ENCODE results near the gene SULT2A1.
"Not testable (repeated sequence)": the region's sequence is repeated elsewhere in the genome, so short reads cannot be mapped to it uniquely, and the experiment has no call there.

The SULT2A1 gene

GRCh38 chr19:47882890-47883289 is 3.2 kb downstream of the SULT2A1 start:
- no peak for ATAC-seq
- Mint-ChIP-seq H3K9me3 (peaks cover 3% of the 10 kb centered on the region), H3K36me3 (no peaks in the 10 kb centered on the region), H3K27me3 (peaks cover 16% of the 10 kb centered on the region), H3K4me1 (no peaks in the 10 kb centered on the region), H3K27ac (no peak overlapping the region), H3K4me3 (no peak overlapping the region)

GRCh38 chr19:47881757-47882156 is 4.4 kb downstream of the SULT2A1 start:
- Mint-ChIP-seq H3K4me3 (no peak overlapping the region), H3K27me3 (peaks cover 22% of the 10 kb centered on the region), H3K36me3 (no peaks in the 10 kb centered on the region), H3K4me1 (no peaks in the 10 kb centered on the region), H3K27ac (no peak overlapping the region), H3K9me3 (peaks cover 3% of the 10 kb centered on the region)
- no peak for ATAC-seq

GRCh38 chr19:47879385-47879784 is 6.7 kb downstream of the SULT2A1 start:
- H3K9me3 Mint-ChIP-seq, H3K27ac Mint-ChIP-seq, H3K4me3 Mint-ChIP-seq, ATAC-seq, H3K36me3 Mint-ChIP-seq, H3K4me1 Mint-ChIP-seq: not testable (repeated sequence)
- peaks cover 19% of the 10 kb centered on the region for H3K27me3 Mint-ChIP-seq

GRCh38 chr19:47878906-47879305 is 7.2 kb downstream of the SULT2A1 start:
- Mint-ChIP-seq H3K27ac (no peak overlapping the region), H3K36me3 (no peaks in the 10 kb centered on the region), H3K9me3 (peaks cover 3% of the 10 kb centered on the region), H3K4me3 (no peak overlapping the region), H3K4me1 (no peaks in the 10 kb centered on the region), H3K27me3 (peaks cover 24% of the 10 kb centered on the region)
- ATAC-seq: no peak

GRCh38 chr19:47865166-47865565 is 20.9 kb downstream of the SULT2A1 start:
- H3K4me1 Mint-ChIP-seq: peaks cover 6% of the 10 kb centered on the region
- ATAC-seq: no peak
- H3K36me3 Mint-ChIP-seq: peaks cover 6% of the 10 kb centered on the region
- H3K27ac Mint-ChIP-seq: no peak overlapping the region
- H3K9me3 Mint-ChIP-seq: peaks cover 4% of the 10 kb centered on the region
- H3K4me3 Mint-ChIP-seq: no peak overlapping the region
- H3K27me3 Mint-ChIP-seq: peaks cover 18% of the 10 kb centered on the region

GRCh38 chr19:47863514-47863936 is 22.6 kb downstream of the SULT2A1 start:
- Mint-ChIP-seq H3K9me3 (peaks cover 4% of the 10 kb centered on the region), H3K27ac (no peak overlapping the region), H3K4me3 (no peak overlapping the region), H3K4me1 (no peaks in the 10 kb centered on the region), H3K36me3 (peaks cover 6% of the 10 kb centered on the region), H3K27me3 (peaks cover 22% of the 10 kb centered on the region)
- ATAC-seq: peak; percentile 83

- H3K27ac Mint-ChIP-seq: no peak overlapping the region
- peaks cover 6% of the 10 kb centered on the region for H3K36me3 Mint-ChIP-seq
- no peaks in the 10 kb centered on the region for H3K4me1 Mint-ChIP-seq
- no peak for ATAC-seq
- no peak overlapping the region for H3K4me3 Mint-ChIP-seq
- H3K27me3 Mint-ChIP-seq: peaks cover 30% of the 10 kb centered on the region
- H3K9me3 Mint-ChIP-seq: peaks cover 4% of the 10 kb centered on the region
Observed at GRCh38 chr19:47861630-47862029, 24.5 kb downstream of the SULT2A1 start.

GRCh38 chr19:47860602-47861297 is 25.4 kb downstream of the SULT2A1 start:
- Mint-ChIP-seq H3K9me3 (peaks cover 4% of the 10 kb centered on the region), H3K36me3 (peaks cover 6% of the 10 kb centered on the region), H3K27ac (no peak overlapping the region), H3K27me3 (peaks cover 37% of the 10 kb centered on the region), H3K4me3 (no peak overlapping the region), H3K4me1 (no peaks in the 10 kb centered on the region)
- ATAC-seq: peak; percentile 34

GRCh38 chr19:47859838-47860237 is 26.3 kb downstream of the SULT2A1 start:
- H3K9me3 Mint-ChIP-seq, H3K36me3 Mint-ChIP-seq, H3K4me1 Mint-ChIP-seq, H3K27ac Mint-ChIP-seq, H3K4me3 Mint-ChIP-seq: not testable (repeated sequence)
- ATAC-seq: peak; percentile 47
- H3K27me3 Mint-ChIP-seq: peaks cover 38% of the 10 kb centered on the region

GRCh38 chr19:47858646-47859285 is 27.3 kb downstream of the SULT2A1 start, which contains the start of gene TPRX2:
Gene TPRX2, plus strand, starts transcription at chr19:47859235. Its CDS starts 12 bp downstream, at chr19:47859247.
- H3K27ac Mint-ChIP-seq, H3K4me3 Mint-ChIP-seq, ATAC-seq, H3K36me3 Mint-ChIP-seq, H3K4me1 Mint-ChIP-seq, H3K9me3 Mint-ChIP-seq: not testable (repeated sequence)
- peaks cover 40% of the 10 kb centered on the region for H3K27me3 Mint-ChIP-seq

GRCh38 chr19:47858231-47858630 is 27.9 kb downstream of the SULT2A1 start:
- not testable (repeated sequence) for H3K9me3 Mint-ChIP-seq, H3K36me3 Mint-ChIP-seq, H3K4me1 Mint-ChIP-seq, H3K4me3 Mint-ChIP-seq, ATAC-seq, H3K27ac Mint-ChIP-seq
- peaks cover 45% of the 10 kb centered on the region for H3K27me3 Mint-ChIP-seq

- no peaks in the 10 kb centered on the region for H3K9me3 Mint-ChIP-seq
Observed at GRCh38 chr19:47854459-47854858, 31.7 kb downstream of the SULT2A1 start.

GRCh38 chr19:47853003-47853402 is 33.1 kb downstream of the SULT2A1 start:
- H3K9me3 Mint-ChIP-seq: peaks cover 4% of the 10 kb centered on the region
- peaks cover 70% of the 10 kb centered on the region for H3K27me3 Mint-ChIP-seq
- H3K4me1 Mint-ChIP-seq: no peaks in the 10 kb centered on the region
- H3K36me3 Mint-ChIP-seq: peaks cover 5% of the 10 kb centered on the region
- no peak overlapping the region for H3K4me3 Mint-ChIP-seq
- no peak for ATAC-seq
- no peak overlapping the region for H3K27ac Mint-ChIP-seq

More at GRCh38 chr19:47854459-47854858, 31.7 kb downstream of the SULT2A1 start:
- ATAC-seq: no peak
- H3K4me3 Mint-ChIP-seq: no peak overlapping the region
- no peaks in the 10 kb centered on the region for H3K4me1 Mint-ChIP-seq
- H3K36me3 Mint-ChIP-seq: no peaks in the 10 kb centered on the region
- H3K27me3 Mint-ChIP-seq: peaks cover 65% of the 10 kb centered on the region
- no peak overlapping the region for H3K27ac Mint-ChIP-seq

- Mint-ChIP-seq H3K36me3 (peaks cover 5% of the 10 kb centered on the region), H3K27me3 (peaks cover 66% of the 10 kb centered on the region), H3K27ac (no peak overlapping the region), H3K4me1 (no peaks in the 10 kb centered on the region), H3K4me3 (no peak overlapping the region), H3K9me3 (peaks cover 4% of the 10 kb centered on the region)
- no peak for ATAC-seq
Observed at GRCh38 chr19:47848823-47849473, 37.2 kb downstream of the SULT2A1 start.

- peaks cover 5% of the 10 kb centered on the region for H3K36me3 Mint-ChIP-seq
- ATAC-seq: no peak
- no peak overlapping the region for H3K27ac Mint-ChIP-seq
- H3K4me1 Mint-ChIP-seq: no peaks in the 10 kb centered on the region
- H3K4me3 Mint-ChIP-seq: no peak overlapping the region
- H3K9me3 Mint-ChIP-seq: peaks cover 4% of the 10 kb centered on the region
- peaks cover 66% of the 10 kb centered on the region for H3K27me3 Mint-ChIP-seq
Observed at GRCh38 chr19:47848425-47848822, 37.7 kb downstream of the SULT2A1 start.

GRCh38 chr19:47842941-47843340 is 43.2 kb downstream of the SULT2A1 start:
- Mint-ChIP-seq H3K4me3 (no peak overlapping the region), H3K27me3 (peaks cover 42% of the 10 kb centered on the region), H3K9me3 (no peaks in the 10 kb centered on the region), H3K4me1 (no peaks in the 10 kb centered on the region), H3K36me3 (no peaks in the 10 kb centered on the region), H3K27ac (no peak overlapping the region)
- no peak for ATAC-seq

All from stimulated activated memory B cell treated with anti-CD40 and anti-IgM and Interleukin-4, amounts not matched to agents 10 μg/mL and 1 μg/mL and 100 μg/mL, for 72 hours (primary cell).